Endothelial cell of umbilical vein (primary cell): ENCODE measurements around the gene MLYCD. TPM values are rescaled to one million over a fixed set of nuclear protein-coding genes. Genes with fewer than 3 reads are reported as not detected.

Experiments used
- BruUV-seq: library from RNA; stranded (reverse); fragments of 400-500 nt; replicated peaks from 2 replicates; lab custom pipeline; 2021; lab: Mats Ljungman, UMichigan
- CTCF ChIA-PET: fragments of 300-600, 350-600 bp; sonication (Branson Sonifier 250); formaldehyde crosslinking; loops from one replicate; lab custom pipeline; 2021; ENCODE audit warnings: antibody characterized with exemption, inconsistent platforms; lab: Charles Lee
- POLR2A ChIA-PET: fragments of 300-600, 350-600 bp; sonication (Branson Sonifier 250); formaldehyde crosslinking; loops from one replicate; lab custom pipeline; 2021; ENCODE audit warnings: antibody characterized with exemption, inconsistent platforms; lab: Charles Lee
- DNase-seq: peaks from one replicate; pipeline ENCODE4 v3.0.0-alpha.2; 2011; ENCODE audit warnings: low read depth, low spot score
- FAIRE-seq: peaks from 2 replicates; lab custom pipeline; 2011; peaks lifted over from hg19 to GRCh38; lab: Jason Lieb, UNC
- H2AFZ ChIP-seq: 2 replicates; pipeline ENCODE4 v1.6.0; 2012; ENCODE audit warnings: low read depth, low read length, control low read depth, inconsistent platforms
- H3K27ac ChIP-seq: 2 replicates; pipeline ENCODE4 v1.5.1; 2011; ENCODE audit warnings: low read depth, mild to moderate bottlenecking, control low read depth, low read length, moderate library complexity; ENCODE audit not compliant: insufficient read depth
- H3K27me3 ChIP-seq, 2 experiments: 2 replicates each; pipeline versions ENCODE4 v1.6.0 to v1.6.1; 2011; ENCODE audit warnings: low read length in 2 of 2, mixed read lengths in 1 of 2; ENCODE audit not compliant: control insufficient read depth in 2 of 2, insufficient read depth in 2 of 2
- H3K36me3 ChIP-seq, 2 experiments: 2 replicates in 1 of 2; 3 replicates in 1 of 2; pipeline ENCODE4 v1.5.1; 2011; ENCODE audit warnings: low read length in 2 of 2, mild to moderate bottlenecking in 1 of 2, moderate library complexity in 1 of 2; ENCODE audit not compliant: control insufficient read depth in 2 of 2, insufficient read depth in 2 of 2; ENCODE audit errors: extremely low read depth in 1 of 2
- H3K4me1 ChIP-seq: 3 replicates; pipeline ENCODE4 v1.5.1; 2011; ENCODE audit warnings: mild to moderate bottlenecking, low read length; ENCODE audit not compliant: control insufficient read depth, insufficient read depth; ENCODE audit errors: extremely low read depth
- H3K4me2 ChIP-seq: 2 replicates; pipeline ENCODE4 v1.6.1; 2011; ENCODE audit warnings: low read length, control low read depth, mixed read lengths; ENCODE audit not compliant: insufficient read depth
- H3K4me3 ChIP-seq, 3 experiments: fragments of 200-600 bp in 1 of 3; sonication (generic), shearing (Covaris generic) in 1 of 3; replicated peaks in 1 of 3; 2 replicates each; pipeline ENCODE4 v1.5.1; 2011 to 2016; ENCODE audit warnings: control low read depth in 3 of 3, low read length in 3 of 3, mild to moderate bottlenecking in 2 of 3, inconsistent platforms in 1 of 3, low read depth in 1 of 3, moderate library complexity in 1 of 3; ENCODE audit not compliant: insufficient read depth in 1 of 3
- H3K79me2 ChIP-seq: 2 replicates; pipeline ENCODE4 v1.6.0; 2012; ENCODE audit warnings: low read length, inconsistent platforms; ENCODE audit not compliant: control insufficient read depth, insufficient read depth
- H3K9ac ChIP-seq: replicated peaks from 2 replicates; pipeline ENCODE3; 2011; ENCODE audit warnings: low read length, control low read depth; ENCODE audit not compliant: insufficient read depth; ENCODE audit errors: extremely low read depth
- H3K9me1 ChIP-seq: replicated peaks from 3 replicates; pipeline ENCODE4 v1.6.0; 2011; ENCODE audit warnings: mild to moderate bottlenecking, low read length; ENCODE audit not compliant: control insufficient read depth, insufficient read depth; ENCODE audit errors: extremely low read depth
- H3K9me3 ChIP-seq: replicated peaks from 2 replicates; pipeline ENCODE4 v1.5.1; 2012; ENCODE audit warnings: low read length, inconsistent platforms; ENCODE audit not compliant: control insufficient read depth, insufficient read depth
- H4K20me1 ChIP-seq: replicated peaks from 2 replicates; pipeline ENCODE3; 2011; ENCODE audit warnings: mild to moderate bottlenecking, low read length; ENCODE audit not compliant: control insufficient read depth, insufficient read depth; ENCODE audit errors: extremely low read depth
- CTCF ChIP-seq, 2 donors: IDR thresholded peaks; 1 replicate in 1 of 2; 2 replicates in 1 of 2; pipeline ENCODE4 v1.5.1; 2011; ENCODE audit warnings: low read length in 2 of 2, mild to moderate bottlenecking in 2 of 2, moderate library complexity in 2 of 2, control low read depth in 1 of 2, inconsistent platforms in 1 of 2, low read depth in 1 of 2; ENCODE audit not compliant: insufficient read depth in 1 of 2; ENCODE audit errors: extremely low read depth in 1 of 2
- EZH2 ChIP-seq: IDR thresholded peaks from 2 replicates; pipeline ENCODE4 v1.6.1; 2012; ENCODE audit warnings: borderline replicate concordance, low read depth, mild to moderate bottlenecking, moderate library complexity, low read length, inconsistent platforms; ENCODE audit not compliant: severe bottlenecking
- GATA2 ChIP-seq: IDR thresholded peaks from 2 replicates; pipeline ENCODE4 v1.7.0; 2011; ENCODE audit warnings: low read depth, mild to moderate bottlenecking, moderate library complexity, mixed read lengths, low read length; ENCODE audit not compliant: insufficient read length, insufficient read depth
- JUN ChIP-seq: IDR thresholded peaks from 2 replicates; pipeline ENCODE4 v1.6.1; 2011; ENCODE audit warnings: borderline replicate concordance, low read depth; ENCODE audit not compliant: insufficient read length, insufficient read depth
- MAX ChIP-seq: IDR thresholded peaks from 2 replicates; pipeline ENCODE4 v1.6.1; 2011; ENCODE audit not compliant: insufficient read depth, insufficient read length
- MYC ChIP-seq: IDR thresholded peaks from one replicate; pipeline ENCODE4 v1.6.1; 2011; ENCODE audit warnings: mild to moderate bottlenecking, low read depth, low read length
- POLR2A ChIP-seq: IDR thresholded peaks from 2 replicates; pipeline ENCODE4 v1.6.1; 2012; ENCODE audit warnings: low read depth, mild to moderate bottlenecking, control low read depth, low read length
- POLR2AphosphoS5 ChIP-seq: IDR thresholded peaks from 2 replicates; pipeline ENCODE4 v1.6.1; 2012; ENCODE audit warnings: low read depth, mild to moderate bottlenecking, control low read depth, low read length, moderate library complexity; ENCODE audit not compliant: insufficient read depth
- dilution Hi-C: fragments of 300-500 bp; cut with MboI; formaldehyde crosslinking; loops from one replicate; pipeline ENCODE4 v1.15.0; 2019; ENCODE audit warnings: low sequenced_read_pairs; ENCODE audit not compliant: extremely low pct_ligation_motif_present
- intact Hi-C: fragments of 100-400 bp; cut with micrococcal nuclease; formaldehyde crosslinking; loops from one replicate; pipeline ENCODE4 v1.10.0; 2022
- polyA plus RNA-seq, 4 experiments: library from polyadenylated mRNA; depleted of rRNA in 3 of 4; stranded (reverse) in 3 of 4; unstranded in 1 of 4; fragments of >200 nt; gene quantifications; 2 replicates each; pipeline versions ENCODE4 v1.2.1 to v1.2.3, GENCODE V29; 2011 to 2012; ENCODE audit warnings: missing spikeins in 1 of 4
- total RNA-seq: library from RNA; stranded (reverse); gene quantifications from 2 replicates; pipeline ENCODE4 v1.2.3, GENCODE V29; 2021

MLYCD gene
- total and polyA plus RNA-seq, 2 donors (not counting 3 experiments of a cell fraction or from before 2014, with no cell fraction given): 2.0 to 3.4 TPM

- Histone ChIP-seq H3K36me3 (no peaks in the 10 kb centered on the region), H3K9me3 (no peaks in the 10 kb centered on the region), H3K4me2 (no peak overlapping the region), H3K4me3 (no peak overlapping the region), H3K79me2 (no peaks in the 10 kb centered on the region), H3K4me1 (no peaks in the 10 kb centered on the region), H3K27me3 (peaks cover 2 to 3% of the 10 kb centered on the region in 2 experiments), H2AFZ (no peak overlapping the region), H4K20me1 (no peaks in the 10 kb centered on the region), H3K9ac (no peak overlapping the region), H3K9me1 (no peaks in the 10 kb centered on the region), H3K27ac (no peak overlapping the region)
- ChIA-PET CTCF (interaction anchor here (1.3 to 3.6 kb wide), 4 partner anchors 11 to 61 kb away, joined by 3 to 14 read pairs (median 5); no protein-coding TSS in a partner anchor), POLR2A (no interaction called here)
- DNase-seq: no peak
- FAIRE-seq: peak; percentile 35
- TF ChIP-seq MAX (no peak), POLR2AphosphoS5 (no peak), POLR2A (no peak), EZH2 (no peak), GATA2 (no peak), JUN (no peak), CTCF (IDR thresholded peaks at IDR 0.05; ENCODE audit: extremely low read depth in 1 of 2, insufficient read depth in 1 of 2, low read depth in 1 of 2, low read length in 2 of 2) (peak in 1 of 2 donors; percentile 10), MYC (no peak)
- intact Hi-C loops: no loop called here
- dilution Hi-C loops: no loop called here
- BruUV-seq: no TSS peak
Measured at GRCh38 chr16:83887080-83887479, 11.8 kb upstream of the MLYCD start.
